H1 (cell line): ENCODE measurements around the gene CEP83. TPM values are rescaled to one million over a fixed set of nuclear protein-coding genes. Genes with fewer than 3 reads are reported as not detected.

Source experiments
- CTCF ChIA-PET: fragments of 300-600 bp; sonication (Branson Sonifier 250); formaldehyde crosslinking; loops from one replicate; lab custom pipeline; 2021; ENCODE audit not compliant: partially characterized antibody; lab: Charles Lee
- POLR2A ChIA-PET: fragments of 300-600 bp; sonication (Branson Sonifier 250); formaldehyde crosslinking; loops from one replicate; lab custom pipeline; 2021; ENCODE audit warnings: inconsistent platforms; ENCODE audit not compliant: partially characterized antibody; lab: Charles Lee
- DNase-seq, 2 experiments: peaks; one replicate each; pipeline versions ENCODE4 v3.0.0 to v3.0.0-alpha.2; 2010 to 2022; ENCODE audit warnings: low spot score in 2 of 2, low read depth in 1 of 2, mixed read lengths in 1 of 2
- FAIRE-seq: peaks from 2 replicates; lab custom pipeline; 2011; peaks lifted over from hg19 to GRCh38; lab: Jason Lieb, UNC
- H2AFZ ChIP-seq: 2 replicates; pipeline ENCODE4 v1.8.1; 2012; ENCODE audit warnings: low read length, inconsistent platforms
- H2AK5ac ChIP-seq: 2 replicates; pipeline ENCODE4 v1.6.1; 2013; ENCODE audit warnings: low read depth, low read length
- H2BK120ac ChIP-seq: replicated peaks from 2 replicates; pipeline ENCODE3; 2013; ENCODE audit warnings: low read depth, low read length, inconsistent platforms
- H2BK12ac ChIP-seq: 2 replicates; pipeline ENCODE4 v1.6.1; 2013; ENCODE audit warnings: low read depth, low read length
- H2BK15ac ChIP-seq: 2 replicates; pipeline ENCODE4 v1.6.1; 2013; ENCODE audit warnings: low read length
- H2BK20ac ChIP-seq: 2 replicates; pipeline ENCODE4 v1.6.1; 2013; ENCODE audit warnings: low read length
- H2BK5ac ChIP-seq: 2 replicates; pipeline ENCODE4 v1.6.1; 2013; ENCODE audit warnings: low read depth, low read length
- H3K14ac ChIP-seq: 2 replicates; pipeline ENCODE4 v1.6.1; 2013; ENCODE audit warnings: inconsistent platforms; ENCODE audit not compliant: insufficient read length
- H3K18ac ChIP-seq: 2 replicates; pipeline ENCODE4 v1.6.1; 2013; ENCODE audit warnings: low read length; ENCODE audit errors: extremely low read depth
- H3K23ac ChIP-seq: 2 replicates; pipeline ENCODE4 v1.6.1; 2013; ENCODE audit warnings: inconsistent platforms; ENCODE audit not compliant: insufficient read length
- H3K23me2 ChIP-seq: 2 replicates; pipeline ENCODE4 v1.6.1; 2013; ENCODE audit warnings: low read depth, low read length
- H3K27ac ChIP-seq: 2 replicates; pipeline ENCODE4 v1.6.1; 2011; ENCODE audit warnings: low read depth, low read length, inconsistent platforms
- H3K27me3 ChIP-seq, 4 experiments: replicated peaks in 1 of 4; 1 replicate in 1 of 4; 2 replicates in 3 of 4; pipeline versions ENCODE4 v1.6.1 to v1.8.1; 2011 to 2013; ENCODE audit warnings: low read length in 3 of 4, mild to moderate bottlenecking in 3 of 4, inconsistent platforms in 2 of 4, mixed read lengths in 2 of 4, moderate library complexity in 1 of 4; ENCODE audit not compliant: control insufficient read depth in 3 of 4, insufficient read depth in 3 of 4; ENCODE audit errors: extremely low read depth in 1 of 4
- H3K36me3 ChIP-seq, 4 experiments: 2 replicates each; pipeline versions ENCODE4 v1.6.1 to v1.8.1; 2011 to 2013; ENCODE audit warnings: mild to moderate bottlenecking in 4 of 4, low read length in 3 of 4, moderate library complexity in 2 of 4, control low read depth in 1 of 4, inconsistent platforms in 1 of 4; ENCODE audit not compliant: insufficient read depth in 4 of 4, control insufficient read depth in 2 of 4
- H3K4ac ChIP-seq: replicated peaks from 2 replicates; pipeline ENCODE3; 2013; ENCODE audit warnings: low read length, low read depth, mixed read lengths, inconsistent platforms; ENCODE audit not compliant: insufficient read length
- H3K4me1 ChIP-seq, 4 experiments: replicated peaks in 1 of 4; 1 replicate in 1 of 4; 2 replicates in 3 of 4; pipeline versions ENCODE4 v1.6.1 to v1.8.1; 2011 to 2013; ENCODE audit warnings: low read length in 3 of 4, inconsistent platforms in 2 of 4, mixed read lengths in 1 of 4; ENCODE audit not compliant: insufficient read depth in 4 of 4, control insufficient read depth in 3 of 4
- H3K4me2 ChIP-seq, 2 experiments: 2 replicates each; pipeline versions ENCODE4 v1.6.1 to v1.8.1; 2011 to 2013; ENCODE audit warnings: low read depth in 2 of 2, low read length in 2 of 2, control low read depth in 1 of 2, inconsistent platforms in 1 of 2, mild to moderate bottlenecking in 1 of 2; ENCODE audit not compliant: insufficient read depth in 1 of 2
- H3K4me3 ChIP-seq, 4 experiments: fragments of 200-600, 300-600 bp in 1 of 4; sonication (generic), shearing (Covaris generic), sonication (Bioruptor Twin) in 1 of 4; 2 replicates each; pipeline versions ENCODE4 v1.5.1 to v1.8.1; 2011 to 2016; ENCODE audit warnings: low read length in 4 of 4, low read depth in 3 of 4, control low read depth in 2 of 4, inconsistent platforms in 2 of 4, mild to moderate bottlenecking in 2 of 4, mixed read lengths in 1 of 4, moderate library complexity in 1 of 4; ENCODE audit not compliant: insufficient read depth in 2 of 4; ENCODE audit errors: extremely low read depth in 1 of 4
- H3K56ac ChIP-seq: replicated peaks from 2 replicates; pipeline ENCODE3; 2013; ENCODE audit warnings: low read depth, mild to moderate bottlenecking, mixed read lengths, low read length, inconsistent platforms; ENCODE audit not compliant: insufficient read length
- H3K79me1 ChIP-seq: 2 replicates; pipeline ENCODE4 v1.6.1; 2013; ENCODE audit warnings: low read depth, low read length, control low read depth
- H3K79me2 ChIP-seq, 2 experiments: 2 replicates each; pipeline versions ENCODE4 v1.6.1 to v1.8.1; 2012 to 2013; ENCODE audit warnings: low read length in 2 of 2, mild to moderate bottlenecking in 2 of 2, inconsistent platforms in 1 of 2; ENCODE audit not compliant: insufficient read depth in 2 of 2, control insufficient read depth in 1 of 2
- H3K9ac ChIP-seq, 4 experiments: replicated peaks in 1 of 4; 1 replicate in 1 of 4; 2 replicates in 3 of 4; pipeline versions ENCODE4 v1.6.1 to v1.8.1; 2011 to 2013; ENCODE audit warnings: low read depth in 3 of 4, low read length in 3 of 4, control low read depth in 2 of 4, mild to moderate bottlenecking in 2 of 4, moderate library complexity in 2 of 4, inconsistent platforms in 1 of 4; ENCODE audit errors: extremely low read depth in 1 of 4
- H3K9me3 ChIP-seq, 2 experiments: 2 replicates each; pipeline versions ENCODE4 v1.6.1 to v1.8.1; 2012 to 2013; ENCODE audit warnings: mild to moderate bottlenecking in 2 of 2, moderate library complexity in 2 of 2, control low read depth in 1 of 2, inconsistent platforms in 1 of 2, low read depth in 1 of 2, low read length in 1 of 2, mixed read lengths in 1 of 2; ENCODE audit not compliant: insufficient read depth in 2 of 2
- H4K20me1 ChIP-seq, 2 experiments: replicated peaks in 1 of 2; 2 replicates each; pipeline versions ENCODE3 to v1.8.1; 2011 to 2013; ENCODE audit warnings: inconsistent platforms in 2 of 2, low read length in 2 of 2, mild to moderate bottlenecking in 1 of 2; ENCODE audit not compliant: insufficient read depth in 2 of 2, control insufficient read depth in 1 of 2
- H4K5ac ChIP-seq: 2 replicates; pipeline ENCODE4 v1.6.1; 2013; ENCODE audit warnings: low read length, low read depth, mixed read lengths, inconsistent platforms; ENCODE audit not compliant: insufficient read length
- H4K8ac ChIP-seq: 2 replicates; pipeline ENCODE4 v1.8.0; 2013; ENCODE audit warnings: mild to moderate bottlenecking, moderate library complexity, low read length, inconsistent platforms; ENCODE audit not compliant: insufficient read depth; ENCODE audit errors: extremely low read depth
- H4K91ac ChIP-seq: replicated peaks from 2 replicates; pipeline ENCODE3; 2013; ENCODE audit warnings: low read length, mixed read lengths, inconsistent platforms; ENCODE audit not compliant: insufficient read length
- GABPA ChIP-seq: IDR thresholded peaks from 2 replicates; pipeline ENCODE4 v1.6.1; 2011; ENCODE audit warnings: mild to moderate bottlenecking, low read length, moderate library complexity, borderline replicate concordance; ENCODE audit not compliant: insufficient read depth
- NRF1 ChIP-seq: IDR thresholded peaks from 2 replicates; pipeline ENCODE4 v1.6.1; 2011; ENCODE audit warnings: mild to moderate bottlenecking, low read depth, low read length, improper control_type of control experiment
- SIRT6 ChIP-seq: IDR thresholded peaks from one replicate; pipeline ENCODE4 v1.7.1; 2012; ENCODE audit warnings: low read length, inconsistent platforms
- TEAD4 ChIP-seq: IDR thresholded peaks from 2 replicates; pipeline ENCODE4 v1.6.1; 2012; ENCODE audit warnings: low read depth, low read length, inconsistent platforms, mixed read lengths
- ZNF274 ChIP-seq: IDR thresholded peaks from 2 replicates; pipeline ENCODE4 v1.7.0; 2012; ENCODE audit warnings: low read length, borderline replicate concordance; ENCODE audit errors: extremely low read depth
- WGBS, 2 experiments: shearing (Covaris generic) in 1 of 2; methylation state at CpG; one replicate each; pipeline versions ENCODE4 v1.1.6 to v1.1.7; 2013 to 2015; ENCODE audit warnings: low lambda C conversion rate in 2 of 2, mixed read lengths in 2 of 2, inconsistent platforms in 1 of 2, low coverage in 1 of 2, missing lambda C conversion rate in 1 of 2; ENCODE audit not compliant: insufficient replicate concordance in 2 of 2, insufficient coverage in 1 of 2, insufficient read length in 1 of 2; ENCODE audit errors: extremely low coverage in 1 of 2, missing lambda C conversion rate in 1 of 2; 5-methylcytosine and 5-hydroxymethylcytosine counted together
- polyA plus RNA-seq, 7 experiments: library from polyadenylated mRNA; depleted of rRNA in 3 of 7; stranded (reverse) in 5 of 7; unstranded in 2 of 7; fragments of >200 nt in 5 of 7; fragments of 200-250 nt in 2 of 7; gene quantifications; 1 replicate in 5 of 7; 2 replicates in 1 of 7; 4 replicates in 1 of 7; pipeline versions ENCODE4 v1.2.1 to v1.2.3, GENCODE V29; 2011 to 2013; ENCODE audit warnings: missing spikeins in 2 of 7, mixed read lengths in 2 of 7
- total RNA-seq: library from RNA; stranded (reverse); fragmentation: NEBNext Ultra II Directional; extraction: Animal tissue kit (Norgen Biotek cat#: 25700); gene quantifications from 2 replicates; pipeline ENCODE4 v1.2.1, GENCODE V29; 2021

The CEP83 gene
- total and polyA plus RNA-seq, 2 of the 8 experiments (the other 6 are each of a cell fraction or from before 2014, with no cell fraction given), result 6.0 to 25.8 TPM

GRCh38 chr12:94509317-94509716 lies 49.6 kb upstream of the CEP83 start:
- WGBS, 2 experiments, result 82% methylated on average over 3 of the region's 3 CpGs; no CpG with 5 or more reads in 1 of the 2 experiments
- TF ChIP-seq ZNF274 (no peak), NRF1 (no peak), GABPA (no peak), TEAD4 (no peak), SIRT6 (no peak)

More at GRCh38 chr12:94509317-94509716, 49.6 kb upstream of the CEP83 start:
- CTCF ChIA-PET, result interaction anchor here (0.7 kb wide), 1 partner anchor 54 kb away, joined by 3 read pairs; no protein-coding TSS in a partner anchor
- H4K5ac ChIP-seq, result no peak overlapping the region
- no peak overlapping the region for H2BK20ac ChIP-seq
- H3K79me2 ChIP-seq, result no peaks in the 10 kb centered on the region
- FAIRE-seq, result no peak
- no peak overlapping the region for H3K14ac ChIP-seq
- no peak overlapping the region for H4K91ac ChIP-seq
- H2BK5ac ChIP-seq, result no peak overlapping the region
- H3K79me1 ChIP-seq, result no peaks in the 10 kb centered on the region
- no peaks in the 10 kb centered on the region for H3K27me3 ChIP-seq
- no peak overlapping the region for H3K23ac ChIP-seq
- DNase-seq, result no peak
- H4K8ac ChIP-seq, result no peak overlapping the region
- no peak overlapping the region for H3K56ac ChIP-seq
- H3K4me3 ChIP-seq, result no peak overlapping the region
- no peaks in the 10 kb centered on the region for H4K20me1 ChIP-seq
- H3K18ac ChIP-seq, result no peak overlapping the region
- no peak overlapping the region for H2BK12ac ChIP-seq
- no peak overlapping the region for H3K9ac ChIP-seq
- no peak overlapping the region for H3K4me2 ChIP-seq
- H3K9me3 ChIP-seq, result no peaks in the 10 kb centered on the region
- no peak overlapping the region for H2BK120ac ChIP-seq
- H3K23me2 ChIP-seq, result no peaks in the 10 kb centered on the region
- H3K4me1 ChIP-seq, result peaks cover 0 to 3% (median 0%) of the 10 kb centered on the region in 4 experiments; a peak in 1 of 7 replicates
- H2BK15ac ChIP-seq, result no peak overlapping the region
- no peaks in the 10 kb centered on the region for H3K36me3 ChIP-seq
- POLR2A ChIA-PET, result no interaction called here
- H2AK5ac ChIP-seq, result no peak overlapping the region
- H3K4ac ChIP-seq, result no peak overlapping the region
- H3K27ac ChIP-seq, result no peak overlapping the region
- H2AFZ ChIP-seq, result no peak overlapping the region
